ENCODE data around the gene AIG1. TPM values are rescaled to one million over a fixed set of nuclear protein-coding genes. Genes with fewer than 3 reads are reported as not detected.

Gene AIG1
- total and polyA plus RNA-seq, 2 of the 13 experiments (the other 11 are each of a cell fraction or from before 2014, with no cell fraction given) = 115 to 197 TPM

DNA sequence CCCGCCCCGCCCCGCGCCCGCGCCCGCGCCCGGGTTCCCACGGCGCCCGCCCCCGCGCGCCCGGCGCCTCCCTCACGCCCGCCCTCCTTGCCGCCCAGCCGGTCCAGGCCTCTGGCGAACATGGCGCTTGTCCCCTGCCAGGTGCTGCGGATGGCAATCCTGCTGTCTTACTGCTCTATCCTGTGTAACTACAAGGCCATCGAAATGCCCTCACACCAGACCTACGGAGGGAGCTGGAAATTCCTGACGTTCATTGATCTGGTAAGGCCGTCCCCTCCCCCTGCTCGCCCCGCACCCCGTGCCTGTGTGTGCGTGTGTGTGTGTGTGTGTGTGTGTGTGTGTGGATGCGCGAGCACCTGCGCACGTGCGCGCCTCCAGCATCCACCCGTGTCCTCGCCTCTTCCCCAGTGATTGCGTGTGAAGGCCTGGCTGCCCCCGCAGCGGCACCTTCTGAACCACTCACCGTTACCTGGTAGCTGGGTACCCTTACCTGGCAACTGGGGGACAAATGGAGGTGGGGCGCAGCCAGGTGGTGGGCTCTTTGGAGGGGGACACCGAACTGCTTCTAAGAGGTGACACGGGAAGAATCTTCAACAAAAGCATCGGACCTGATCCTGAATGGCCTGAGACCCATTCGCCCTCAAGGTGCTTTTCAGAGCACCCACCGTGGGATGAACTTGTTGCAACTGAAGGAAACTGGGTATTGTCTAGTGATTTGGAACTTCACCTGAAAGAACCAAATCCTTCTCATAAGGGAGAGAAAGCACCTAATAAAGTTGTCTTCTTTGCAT is at the start of gene AIG1 (continued):
- TF ChIP-seq ZNF547 (CRISPR knock-in tag; IDR thresholded peaks at IDR 0.05) (peak; percentile 81; the same call in 1 of the 2 replicates), ZSCAN22 (CRISPR knock-in tag; IDR thresholded peaks at IDR 0.05) (peak; percentile 57; the same call in 1 of the 2 replicates), HNF4G (IDR thresholded peaks at IDR 0.05; ENCODE audit: borderline replicate concordance, low read depth, low read length) (no peak), HNF4G (CRISPR knock-in tag; IDR thresholded peaks at IDR 0.05; ENCODE audit: borderline replicate concordance, low read depth) (peak; percentile 14; the same call in 1 of the 2 replicates), JUN (CRISPR knock-in tag; IDR thresholded peaks at IDR 0.05) (peak; percentile 44; the same call in 1 of the 2 replicates), ZBTB42 (CRISPR knock-in tag; IDR thresholded peaks at IDR 0.05) (peak; percentile 49; the same call in 1 of the 2 replicates), ZNF510 (CRISPR knock-in tag; IDR thresholded peaks at IDR 0.05; ENCODE audit: low read depth) (0 out of 2 replicates have a peak, but pooled peaks have one; percentile 41), ZNF543 (CRISPR knock-in tag; IDR thresholded peaks at IDR 0.05) (peak; percentile 65), U2AF1 (optimal IDR thresholded peaks at IDR 0.05; ENCODE audit: low read depth, low read length) (peak; percentile 55), AHR (CRISPR knock-in tag; IDR thresholded peaks at IDR 0.05) (peak; percentile 81; the same call in 1 of the 2 replicates), MAFK (conservative IDR thresholded peaks at IDR 0.05 in 1 of 2, IDR thresholded peaks at IDR 0.05 in 1 of 2; ENCODE audit: low read length in 2 of 2) (no peak), FOXJ3 (CRISPR knock-in tag; IDR thresholded peaks at IDR 0.05; ENCODE audit: borderline replicate concordance) (no peak), MAF1 (CRISPR knock-in tag; IDR thresholded peaks at IDR 0.05; ENCODE audit: borderline replicate concordance) (0 out of 2 replicates have a peak, but pooled peaks have one; percentile 33)
- TF ChIP-seq, protein P1, sequence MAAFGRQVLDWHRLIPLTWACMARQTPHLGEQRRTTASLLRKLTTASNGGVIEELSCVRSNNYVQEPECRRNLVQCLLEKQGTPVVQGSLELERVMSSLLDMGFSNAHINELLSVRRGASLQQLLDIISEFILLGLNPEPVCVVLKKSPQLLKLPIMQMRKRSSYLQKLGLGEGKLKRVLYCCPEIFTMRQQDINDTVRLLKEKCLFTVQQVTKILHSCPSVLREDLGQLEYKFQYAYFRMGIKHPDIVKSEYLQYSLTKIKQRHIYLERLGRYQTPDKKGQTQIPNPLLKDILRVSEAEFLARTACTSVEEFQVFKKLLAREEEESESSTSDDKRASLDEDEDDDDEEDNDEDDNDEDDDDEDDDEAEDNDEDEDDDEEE (CRISPR knock-in tag; IDR thresholded peaks at IDR 0.05) = peak; percentile 87; the same call in 1 of the 2 replicates
- TF ChIP-seq, protein P2, sequence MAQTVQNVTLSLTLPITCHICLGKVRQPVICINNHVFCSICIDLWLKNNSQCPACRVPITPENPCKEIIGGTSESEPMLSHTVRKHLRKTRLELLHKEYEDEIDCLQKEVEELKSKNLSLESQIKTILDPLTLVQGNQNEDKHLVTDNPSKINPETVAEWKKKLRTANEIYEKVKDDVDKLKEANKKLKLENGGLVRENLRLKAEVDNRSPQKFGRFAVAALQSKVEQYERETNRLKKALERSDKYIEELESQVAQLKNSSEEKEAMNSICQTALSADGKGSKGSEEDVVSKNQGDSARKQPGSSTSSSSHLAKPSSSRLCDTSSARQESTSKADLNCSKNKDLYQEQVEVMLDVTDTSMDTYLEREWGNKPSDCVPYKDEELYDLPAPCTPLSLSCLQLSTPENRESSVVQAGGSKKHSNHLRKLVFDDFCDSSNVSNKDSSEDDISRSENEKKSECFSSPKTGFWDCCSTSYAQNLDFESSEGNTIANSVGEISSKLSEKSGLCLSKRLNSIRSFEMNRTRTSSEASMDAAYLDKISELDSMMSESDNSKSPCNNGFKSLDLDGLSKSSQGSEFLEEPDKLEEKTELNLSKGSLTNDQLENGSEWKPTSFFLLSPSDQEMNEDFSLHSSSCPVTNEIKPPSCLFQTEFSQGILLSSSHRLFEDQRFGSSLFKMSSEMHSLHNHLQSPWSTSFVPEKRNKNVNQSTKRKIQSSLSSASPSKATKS (CRISPR knock-in tag; IDR thresholded peaks at IDR 0.05) = no peak
- TF ChIP-seq, protein P3, sequence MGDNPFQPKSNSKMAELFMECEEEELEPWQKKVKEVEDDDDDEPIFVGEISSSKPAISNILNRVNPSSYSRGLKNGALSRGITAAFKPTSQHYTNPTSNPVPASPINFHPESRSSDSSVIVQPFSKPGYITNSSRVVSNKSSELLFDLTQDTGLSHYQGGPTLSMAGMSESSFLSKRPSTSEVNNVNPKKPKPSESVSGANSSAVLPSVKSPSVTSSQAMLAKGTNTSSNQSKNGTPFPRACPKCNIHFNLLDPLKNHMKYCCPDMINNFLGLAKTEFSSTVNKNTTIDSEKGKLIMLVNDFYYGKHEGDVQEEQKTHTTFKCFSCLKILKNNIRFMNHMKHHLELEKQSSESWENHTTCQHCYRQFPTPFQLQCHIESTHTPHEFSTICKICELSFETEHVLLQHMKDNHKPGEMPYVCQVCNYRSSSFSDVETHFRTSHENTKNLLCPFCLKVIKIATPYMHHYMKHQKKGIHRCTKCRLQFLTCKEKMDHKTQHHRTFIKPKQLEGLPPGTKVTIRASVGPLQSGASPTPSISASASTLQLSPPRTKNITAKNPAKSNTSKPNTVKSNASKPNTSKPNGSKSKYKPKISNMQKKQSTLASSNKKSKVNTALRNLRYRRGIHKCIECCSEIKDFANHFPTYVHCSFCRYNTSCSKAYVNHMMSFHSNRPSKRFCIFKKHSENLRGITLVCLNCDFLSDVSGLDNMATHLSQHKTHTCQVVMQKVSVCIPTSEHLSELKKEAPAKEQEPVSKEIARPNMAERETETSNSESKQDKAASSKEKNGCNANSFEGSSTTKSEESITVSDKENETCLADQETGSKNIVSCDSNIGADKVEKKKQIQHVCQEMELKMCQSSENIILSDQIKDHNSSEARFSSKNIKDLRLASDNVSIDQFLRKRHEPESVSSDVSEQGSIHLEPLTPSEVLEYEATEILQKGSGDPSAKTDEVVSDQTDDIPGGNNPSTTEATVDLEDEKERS (CRISPR knock-in tag; IDR thresholded peaks at IDR 0.05) = peak; percentile 92; the same call in 1 of the 2 replicates
- TF ChIP-seq, protein P4, sequence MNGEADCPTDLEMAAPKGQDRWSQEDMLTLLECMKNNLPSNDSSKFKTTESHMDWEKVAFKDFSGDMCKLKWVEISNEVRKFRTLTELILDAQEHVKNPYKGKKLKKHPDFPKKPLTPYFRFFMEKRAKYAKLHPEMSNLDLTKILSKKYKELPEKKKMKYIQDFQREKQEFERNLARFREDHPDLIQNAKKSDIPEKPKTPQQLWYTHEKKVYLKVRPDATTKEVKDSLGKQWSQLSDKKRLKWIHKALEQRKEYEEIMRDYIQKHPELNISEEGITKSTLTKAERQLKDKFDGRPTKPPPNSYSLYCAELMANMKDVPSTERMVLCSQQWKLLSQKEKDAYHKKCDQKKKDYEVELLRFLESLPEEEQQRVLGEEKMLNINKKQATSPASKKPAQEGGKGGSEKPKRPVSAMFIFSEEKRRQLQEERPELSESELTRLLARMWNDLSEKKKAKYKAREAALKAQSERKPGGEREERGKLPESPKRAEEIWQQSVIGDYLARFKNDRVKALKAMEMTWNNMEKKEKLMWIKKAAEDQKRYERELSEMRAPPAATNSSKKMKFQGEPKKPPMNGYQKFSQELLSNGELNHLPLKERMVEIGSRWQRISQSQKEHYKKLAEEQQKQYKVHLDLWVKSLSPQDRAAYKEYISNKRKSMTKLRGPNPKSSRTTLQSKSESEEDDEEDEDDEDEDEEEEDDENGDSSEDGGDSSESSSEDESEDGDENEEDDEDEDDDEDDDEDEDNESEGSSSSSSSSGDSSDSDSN (CRISPR knock-in tag; IDR thresholded peaks at IDR 0.05) = peak; percentile 55; the same call in 1 of the 2 replicates
- TF ChIP-seq, protein P5, sequence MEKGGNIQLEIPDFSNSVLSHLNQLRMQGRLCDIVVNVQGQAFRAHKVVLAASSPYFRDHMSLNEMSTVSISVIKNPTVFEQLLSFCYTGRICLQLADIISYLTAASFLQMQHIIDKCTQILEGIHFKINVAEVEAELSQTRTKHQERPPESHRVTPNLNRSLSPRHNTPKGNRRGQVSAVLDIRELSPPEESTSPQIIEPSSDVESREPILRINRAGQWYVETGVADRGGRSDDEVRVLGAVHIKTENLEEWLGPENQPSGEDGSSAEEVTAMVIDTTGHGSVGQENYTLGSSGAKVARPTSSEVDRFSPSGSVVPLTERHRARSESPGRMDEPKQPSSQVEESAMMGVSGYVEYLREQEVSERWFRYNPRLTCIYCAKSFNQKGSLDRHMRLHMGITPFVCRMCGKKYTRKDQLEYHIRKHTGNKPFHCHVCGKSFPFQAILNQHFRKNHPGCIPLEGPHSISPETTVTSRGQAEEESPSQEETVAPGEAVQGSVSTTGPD (CRISPR knock-in tag; IDR thresholded peaks at IDR 0.05) = 0 out of 2 replicates have a peak, but pooled peaks have one; percentile 22

All from HepG2 (cell line).